ENCODE measurements around the gene POR.

POR gene

GRCh38 chr7:75916685-75917634, 2.0 kb downstream of the POR start:
- no peak for DNase-seq

DNA sequence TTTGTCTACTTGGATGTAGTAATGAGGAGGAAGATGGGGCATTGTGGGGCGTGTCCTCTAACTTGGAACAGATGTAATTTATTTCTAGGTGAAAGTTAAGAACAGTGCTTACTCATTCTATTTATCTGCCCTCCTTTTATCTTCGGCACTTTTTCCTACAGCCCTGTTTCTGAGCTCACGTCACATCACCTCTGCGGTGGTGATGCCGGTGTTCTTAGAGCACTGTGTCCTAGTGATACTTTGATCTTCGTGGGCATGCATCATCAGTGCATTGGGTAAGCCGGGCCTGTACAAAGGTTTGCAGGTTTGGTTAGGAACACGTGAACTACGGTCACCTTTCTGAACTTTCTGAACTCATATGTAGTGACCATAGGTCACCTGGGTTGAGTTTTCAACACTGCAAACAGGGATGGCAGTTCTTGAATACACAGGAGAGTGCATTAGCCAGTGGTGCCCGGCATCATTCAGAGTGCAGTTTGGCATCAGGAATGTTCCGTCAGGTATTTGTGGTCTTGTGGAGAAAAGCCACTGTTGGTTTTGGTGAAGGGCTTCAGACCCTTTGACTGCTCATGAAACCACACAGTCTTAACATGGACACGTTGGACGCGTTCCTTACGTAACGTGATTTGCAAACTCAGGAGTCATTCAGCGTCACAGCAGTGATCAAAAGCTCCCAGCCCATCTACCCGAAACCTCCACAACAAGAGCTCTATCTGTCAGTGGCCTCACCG, 5.6 kb downstream of the POR start:
- peak; percentile 24 for DNase-seq

GRCh38 chr7:75921479-75921878, 6.5 kb downstream of the POR start:
- no peak for DNase-seq

- DNase-seq: no peak
Measured at GRCh38 chr7:75922966-75923603, 8.1 kb downstream of the POR start.

- DNase-seq: no peak
Measured at GRCh38 chr7:75924256-75924655, 9.3 kb downstream of the POR start.

DNA sequence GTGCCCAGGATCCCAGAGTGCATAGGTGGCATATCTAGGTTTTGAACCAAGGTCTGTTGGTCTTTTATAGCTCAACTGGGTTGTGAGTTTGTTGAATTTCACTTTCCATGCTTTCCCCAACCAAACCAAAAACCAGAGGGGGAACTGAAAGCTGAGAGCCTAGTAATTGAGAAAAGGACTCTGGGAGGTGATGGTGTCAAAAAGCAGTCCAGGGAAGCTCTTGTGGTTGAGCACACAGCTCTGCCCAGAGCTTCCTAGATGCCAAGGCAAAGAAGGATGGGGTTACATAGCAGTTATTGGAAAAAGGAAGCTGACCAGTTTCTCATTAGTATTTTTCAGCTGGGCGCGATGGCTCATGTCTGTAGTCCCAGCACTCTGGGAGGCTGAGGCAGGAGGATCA, 9.9 kb downstream of the POR start:
- no peak for DNase-seq

DNA sequence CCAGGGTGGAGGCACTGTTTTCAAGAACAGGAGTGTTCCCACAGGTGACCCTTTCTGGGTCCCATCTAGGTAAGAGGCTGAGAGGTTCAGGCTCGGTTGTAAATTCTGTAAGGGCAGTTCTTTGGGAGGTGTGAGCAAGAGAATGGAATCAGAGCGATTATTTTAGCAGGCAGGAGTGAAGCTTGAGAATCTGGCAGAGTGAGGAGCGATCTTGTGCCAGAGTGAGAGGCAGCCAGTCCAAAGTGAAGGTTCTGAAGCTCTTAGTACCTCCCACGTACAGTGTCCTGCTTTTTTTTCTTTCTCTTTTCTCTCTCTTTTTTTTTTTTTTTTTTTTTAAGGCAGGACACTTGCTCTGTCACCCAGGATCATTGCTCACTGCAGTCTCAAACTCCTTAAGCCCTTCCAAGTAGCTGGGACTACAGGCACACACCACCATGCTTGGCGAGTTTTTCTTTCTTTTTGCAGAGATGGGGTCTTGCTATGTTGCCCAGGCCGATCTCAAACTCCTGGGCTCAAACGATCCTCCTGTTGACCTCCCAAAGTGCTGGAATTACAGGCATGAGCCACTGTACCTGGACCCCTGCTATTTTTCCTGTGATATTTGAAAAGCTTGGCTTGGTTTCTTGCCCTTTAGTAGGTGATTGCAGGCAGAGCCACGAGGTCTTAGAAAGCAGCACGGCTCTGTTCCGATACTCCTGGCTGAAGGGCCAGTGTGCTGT, 10.9 kb downstream of the POR start:
- no peak for DNase-seq

- DNase-seq: no peak
Measured at GRCh38 chr7:75928568-75928914, 13.6 kb downstream of the POR start.

GRCh38 chr7:75931680-75932079, 16.7 kb downstream of the POR start:
- DNase-seq: no peak

GRCh38 chr7:75937958-75938786, 23.2 kb downstream of the POR start:
- no peak for DNase-seq

DNA sequence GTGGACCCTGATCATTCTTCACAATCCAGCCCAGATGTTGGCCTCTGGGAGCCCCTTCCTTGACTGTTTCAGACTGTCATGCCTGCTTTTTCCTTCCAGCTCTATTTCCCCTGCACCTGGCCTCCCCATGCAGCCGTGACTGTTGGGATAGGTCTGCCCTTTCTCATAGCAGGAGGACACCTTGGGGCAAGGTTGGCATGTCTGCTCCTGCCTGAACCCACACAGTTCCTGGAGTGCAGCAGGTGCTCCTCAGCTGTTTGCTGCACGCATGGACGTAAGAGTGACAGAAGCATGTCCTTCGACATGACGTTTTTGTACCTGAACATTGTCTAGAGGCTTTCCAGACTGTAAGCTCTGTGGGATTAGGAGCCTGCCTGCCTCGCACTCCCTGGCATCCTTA, 24.0 kb downstream of the POR start:
- DNase-seq: no peak

DNA sequence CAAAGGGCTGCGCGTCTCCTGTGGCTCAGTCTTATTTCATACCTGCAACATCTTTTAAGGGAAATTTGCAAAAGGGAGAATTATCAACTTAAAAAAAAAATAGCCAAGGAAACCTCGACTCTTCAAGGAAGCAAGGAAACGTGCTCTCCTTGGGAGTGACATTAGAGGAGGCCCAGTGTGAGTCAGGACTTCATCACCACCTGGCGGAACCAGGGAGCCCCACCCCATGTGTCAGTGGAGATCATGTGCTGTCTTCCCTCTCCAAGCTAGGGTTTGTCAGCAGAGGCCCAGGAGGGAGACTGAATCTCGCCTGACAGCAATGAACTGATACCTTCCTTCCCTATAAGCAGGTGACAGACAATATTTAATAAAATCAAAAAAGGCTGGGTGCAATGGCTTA, 28.9 kb downstream of the POR start:
- no peak for DNase-seq

DNA sequence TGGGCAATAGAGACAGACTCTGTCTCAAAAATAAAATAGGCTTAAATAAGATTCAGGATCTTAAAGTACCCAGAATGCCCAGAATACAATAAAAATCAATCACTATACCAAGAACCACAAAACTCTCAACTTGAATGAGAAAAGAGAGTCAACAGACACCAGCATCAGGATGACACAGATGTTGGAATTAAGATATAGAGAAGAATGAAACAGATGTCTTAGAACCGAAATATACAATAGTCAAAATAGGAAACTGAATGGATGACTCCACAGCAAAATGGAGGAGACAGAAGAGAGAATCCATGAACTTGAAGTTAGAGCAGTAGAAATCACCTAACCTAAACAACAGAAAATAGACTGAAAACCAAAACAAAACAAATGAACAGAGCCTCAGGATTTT, 29.6 kb downstream of the POR start:
- DNase-seq: no peak

DNA sequence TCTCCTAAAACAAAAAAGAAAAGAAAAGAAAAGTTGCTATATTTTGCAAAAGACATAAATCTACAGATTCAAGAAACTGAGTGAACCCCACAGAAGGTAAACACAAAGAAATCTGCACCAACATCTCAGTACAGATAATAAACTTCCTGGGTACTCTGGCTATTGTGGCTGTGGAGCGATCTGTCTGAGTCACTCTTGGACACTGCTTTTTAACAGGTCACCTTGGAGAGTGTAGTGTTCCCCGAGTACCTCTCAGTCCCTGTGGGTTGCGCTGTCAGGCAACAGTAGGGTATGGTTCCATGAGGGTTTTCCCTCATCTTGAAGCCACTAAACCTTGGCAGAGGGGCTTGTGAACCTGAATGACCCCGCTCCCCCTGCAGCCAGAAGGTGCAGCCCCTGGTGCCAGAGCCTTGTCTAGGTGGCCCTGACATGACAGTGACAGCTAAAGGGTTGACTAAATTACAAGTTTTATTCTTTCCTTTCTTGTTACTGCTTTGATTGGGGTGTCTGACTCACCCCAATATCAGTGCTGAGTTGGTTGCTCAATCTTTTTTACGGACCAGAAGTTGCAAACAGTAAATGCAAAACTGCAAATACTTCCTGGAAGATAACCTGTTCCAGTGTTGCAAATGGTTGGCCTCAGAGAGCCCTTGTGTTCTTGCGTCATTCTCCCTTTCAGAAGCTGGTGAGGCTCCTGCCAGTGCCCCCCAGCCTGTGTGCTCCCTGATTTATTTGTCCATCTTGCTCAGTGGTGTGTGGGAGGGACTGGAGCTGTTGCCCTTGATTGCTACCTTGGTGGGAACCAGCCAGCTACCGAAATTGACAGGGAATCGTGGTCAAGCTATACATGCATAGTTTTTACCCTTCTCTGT, 30.6 kb downstream of the POR start:
- DNase-seq: no peak

DNA sequence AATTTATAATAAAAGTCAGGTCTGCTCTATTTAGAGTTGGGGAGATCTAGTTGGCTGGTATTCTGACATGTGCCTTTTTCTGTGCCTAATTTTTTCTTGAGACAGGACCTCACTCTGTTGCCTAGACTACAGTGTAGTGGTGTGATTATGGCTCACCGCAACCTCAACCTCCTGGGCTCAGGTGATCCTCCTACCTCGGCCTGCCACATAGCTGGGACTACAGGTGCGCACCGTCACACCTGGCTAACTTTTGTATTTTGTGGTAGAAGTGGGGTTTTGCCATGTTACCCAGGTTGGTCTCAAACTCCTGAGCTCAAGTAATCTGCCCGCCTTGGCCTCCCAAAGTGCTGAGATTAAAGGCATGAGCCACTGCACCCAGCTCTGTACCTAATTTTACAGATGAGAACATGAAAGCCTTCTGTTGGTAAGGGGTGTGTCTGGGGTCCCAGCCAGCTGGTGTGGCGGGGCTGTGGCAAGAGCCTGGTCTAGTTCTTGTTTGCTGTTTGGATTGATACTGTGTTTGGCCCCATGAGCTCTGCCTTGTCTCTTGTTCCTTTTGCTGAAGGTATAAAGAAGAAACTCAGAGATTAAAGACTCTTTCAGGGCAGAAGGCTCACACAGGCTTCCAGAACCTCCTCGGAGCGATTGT, 31.4 kb downstream of the POR start:
- no peak for DNase-seq

- no peak for DNase-seq
Measured at GRCh38 chr7:75948179-75948578, 33.2 kb downstream of the POR start.

DNA sequence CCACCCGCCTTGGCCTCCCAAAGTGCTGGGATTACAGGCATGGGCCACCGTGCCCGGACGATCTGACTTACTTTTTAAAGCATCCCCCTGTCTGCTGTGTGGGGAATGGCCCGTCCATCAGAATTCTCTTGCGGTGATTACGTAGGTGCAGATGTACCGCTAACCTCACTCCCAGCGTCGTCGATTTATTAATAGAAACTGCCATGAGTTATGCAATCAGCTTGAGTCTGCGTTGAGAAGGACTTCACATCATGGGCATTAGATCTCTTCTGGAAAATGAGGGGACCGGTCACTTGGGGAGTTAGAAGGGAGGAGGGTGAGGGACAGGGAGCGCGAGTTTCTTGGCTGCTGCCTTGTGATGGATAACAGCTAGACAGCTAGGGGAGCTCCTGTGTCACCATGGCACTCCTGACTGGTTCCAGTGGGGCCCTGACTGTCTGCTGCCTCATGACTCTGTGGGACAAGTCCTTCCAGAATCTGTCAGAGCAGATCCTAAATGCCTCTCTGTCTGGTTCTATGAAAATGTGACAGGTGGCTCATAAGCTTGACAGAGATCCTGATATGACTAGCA, 35.2 kb downstream of the POR start:
- no peak for DNase-seq

GRCh38 chr7:75951506-75951905, 36.6 kb downstream of the POR start:
- DNase-seq: no peak

DNA sequence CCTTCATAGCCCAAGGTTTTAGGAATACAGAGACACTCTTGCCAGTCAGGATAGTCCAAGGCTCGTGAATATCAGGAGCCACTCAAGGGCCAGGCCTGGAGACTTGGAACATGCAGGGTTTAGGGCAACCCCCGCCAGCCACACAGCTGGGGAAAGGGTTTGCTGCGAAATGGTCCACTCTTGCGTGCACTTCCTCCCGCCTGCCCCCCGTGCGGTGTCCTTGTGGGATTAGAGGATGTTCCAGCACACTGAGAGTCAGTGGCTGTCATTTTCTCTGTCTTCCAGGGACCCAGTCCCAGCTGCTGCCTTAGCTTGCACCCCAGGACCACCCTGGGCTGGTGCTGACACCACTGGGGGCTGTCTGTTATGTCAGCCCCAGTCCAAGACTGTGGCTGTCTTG, 38.5 kb downstream of the POR start:
- no peak for DNase-seq

- DNase-seq: no peak
Measured at GRCh38 chr7:75953931-75954330, 39.0 kb downstream of the POR start.

Measured in stimulated activated naive CD4-positive, alpha-beta T cell treated with Interleukin-2 at 50 U/mL for 16 hours (primary cell).